Endodermal cell (in vitro differentiated cells): Measurements from ENCODE around the gene ACOX2. TPM values are rescaled to one million over a fixed set of nuclear protein-coding genes. Genes with fewer than 3 reads are reported as not detected.

Source experiments
- DNase-seq: peaks from one replicate; pipeline ENCODE4 v3.0.0-alpha.2; 2017
- H3K27ac ChIP-seq: 2 replicates; pipeline ENCODE4 v1.5.1; 2013; ENCODE audit warnings: mild to moderate bottlenecking, low read depth, low read length, moderate library complexity
- H3K27me3 ChIP-seq: 2 replicates; pipeline ENCODE4 v1.6.1; 2013; ENCODE audit warnings: mild to moderate bottlenecking, low read length, moderate library complexity; ENCODE audit not compliant: insufficient read depth, control insufficient read depth, poor library complexity, severe bottlenecking
- H3K36me3 ChIP-seq: 2 replicates; pipeline ENCODE4 v1.7.0; 2013; ENCODE audit warnings: mild to moderate bottlenecking, low read length, moderate library complexity; ENCODE audit not compliant: control insufficient read depth, insufficient read depth
- H3K4me1 ChIP-seq: one replicate; pipeline ENCODE4 v1.7.0; 2013; ENCODE audit warnings: low read length; ENCODE audit not compliant: control insufficient read depth, insufficient read depth
- H3K4me3 ChIP-seq: 2 replicates; pipeline ENCODE4 v1.5.1; 2013; ENCODE audit warnings: mild to moderate bottlenecking, low read length, moderate library complexity
- H3K9ac ChIP-seq: 2 replicates; pipeline ENCODE4 v1.6.1; 2013; ENCODE audit warnings: mild to moderate bottlenecking, low read length, moderate library complexity; ENCODE audit not compliant: poor library complexity, severe bottlenecking; ENCODE audit errors: extremely low read depth
- H3K9me3 ChIP-seq: 2 replicates; pipeline ENCODE4 v1.6.1; 2013; ENCODE audit warnings: mild to moderate bottlenecking, low read length, moderate library complexity; ENCODE audit not compliant: control insufficient read depth
- H3K27ac Mint-ChIP-seq: 2 replicates; pipeline ENCODE4 v1.8.0; 2020; ENCODE audit warnings: mixed read lengths
- H3K27me3 Mint-ChIP-seq: 2 replicates; pipeline ENCODE4 v1.8.0; 2021; ENCODE audit warnings: mild to moderate bottlenecking, mixed read lengths; ENCODE audit not compliant: insufficient read depth
- H3K36me3 Mint-ChIP-seq: 2 replicates; pipeline ENCODE4 v1.8.0; 2020; ENCODE audit warnings: low read depth, mixed read lengths
- H3K4me1 Mint-ChIP-seq: 2 replicates; pipeline ENCODE4 v1.8.0; 2020; ENCODE audit warnings: mixed read lengths
- H3K4me3 Mint-ChIP-seq: 2 replicates; pipeline ENCODE4 v1.8.0; 2020; ENCODE audit warnings: mild to moderate bottlenecking, moderate library complexity, mixed read lengths
- H3K9me3 Mint-ChIP-seq: 2 replicates; pipeline ENCODE4 v1.8.0; 2020; ENCODE audit warnings: mild to moderate bottlenecking, mixed read lengths
- WGBS, 2 experiments: methylation state at CpG; one replicate each; pipeline versions ENCODE4 v1.1.5 to v1.1.7; 2013; ENCODE audit warnings: missing lambda C conversion rate in 2 of 2, mixed read lengths in 1 of 2; ENCODE audit not compliant: insufficient coverage in 1 of 2, insufficient read length in 1 of 2; 5-methylcytosine and 5-hydroxymethylcytosine counted together
- total RNA-seq, 2 donors: library from RNA; stranded (reverse); fragmentation: NEBNext Ultra II Directional in 1 of 2; extraction: Animal tissue kit (Norgen Biotek cat#: 25700) in 1 of 2; gene quantifications; 2 replicates in 1 of 2; 3 replicates in 1 of 2; pipeline ENCODE4 v1.2.1, GENCODE V29; 2021
- TF ChIP-seq, protein P1 (sequence below): fragments of 200-600 bp; sonication (generic); conservative IDR thresholded peaks from 2 replicates; pipeline ENCODE4 v1.5.0; 2021; ENCODE audit warnings: antibody characterized with exemption, mild to moderate bottlenecking

The ACOX2 gene
- total RNA-seq, 2 donors from 2014 or later: 6.6 to 9.8 TPM

- Histone ChIP-seq H3K27me3 (peaks cover 24% of the 10 kb centered on the region), H3K4me1 (peaks cover 19% of the 10 kb centered on the region), H3K9ac (no peak overlapping the region), H3K9me3 (no peaks in the 10 kb centered on the region), H3K4me3 (no peak overlapping the region), H3K27ac (no peak overlapping the region), H3K36me3 (no peaks in the 10 kb centered on the region)
- Mint-ChIP-seq H3K27ac (peak overlapping the region; percentile 48), H3K4me1 (peaks cover 49% of the 10 kb centered on the region), H3K4me3 (no peak overlapping the region), H3K27me3 (peaks cover 39% of the 10 kb centered on the region), H3K9me3 (peaks cover 1% of the 10 kb centered on the region), H3K36me3 (peaks cover 8% of the 10 kb centered on the region)
- WGBS, 2 experiments: 52 to 67% methylated on average over 1 to 5 of the region's 5 CpGs
- DNase-seq: no peak
- TF ChIP-seq, protein P1, sequence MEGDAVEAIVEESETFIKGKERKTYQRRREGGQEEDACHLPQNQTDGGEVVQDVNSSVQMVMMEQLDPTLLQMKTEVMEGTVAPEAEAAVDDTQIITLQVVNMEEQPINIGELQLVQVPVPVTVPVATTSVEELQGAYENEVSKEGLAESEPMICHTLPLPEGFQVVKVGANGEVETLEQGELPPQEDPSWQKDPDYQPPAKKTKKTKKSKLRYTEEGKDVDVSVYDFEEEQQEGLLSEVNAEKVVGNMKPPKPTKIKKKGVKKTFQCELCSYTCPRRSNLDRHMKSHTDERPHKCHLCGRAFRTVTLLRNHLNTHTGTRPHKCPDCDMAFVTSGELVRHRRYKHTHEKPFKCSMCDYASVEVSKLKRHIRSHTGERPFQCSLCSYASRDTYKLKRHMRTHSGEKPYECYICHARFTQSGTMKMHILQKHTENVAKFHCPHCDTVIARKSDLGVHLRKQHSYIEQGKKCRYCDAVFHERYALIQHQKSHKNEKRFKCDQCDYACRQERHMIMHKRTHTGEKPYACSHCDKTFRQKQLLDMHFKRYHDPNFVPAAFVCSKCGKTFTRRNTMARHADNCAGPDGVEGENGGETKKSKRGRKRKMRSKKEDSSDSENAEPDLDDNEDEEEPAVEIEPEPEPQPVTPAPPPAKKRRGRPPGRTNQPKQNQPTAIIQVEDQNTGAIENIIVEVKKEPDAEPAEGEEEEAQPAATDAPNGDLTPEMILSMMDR: no peak
These were observed 14.1 kb downstream of the ACOX2 start for GRCh38 chr3:58522759-58523425.

- no peak overlapping the region for H3K4me3 Mint-ChIP-seq
- peaks cover 19% of the 10 kb centered on the region for H3K4me1 ChIP-seq
These were observed 14.9 kb downstream of the ACOX2 start for GRCh38 chr3:58521917-58522631.

GRCh38 chr3:58521336-58521670 lies 15.7 kb downstream of the ACOX2 start:
- no peaks in the 10 kb centered on the region for H3K9me3 ChIP-seq
- Mint-ChIP-seq H3K9me3 (no peaks in the 10 kb centered on the region), H3K4me1 (peaks cover 49% of the 10 kb centered on the region), H3K27me3 (peaks cover 30% of the 10 kb centered on the region), H3K4me3 (no peak overlapping the region), H3K36me3 (peaks cover 3% of the 10 kb centered on the region), H3K27ac (peak overlapping the region; percentile 67)
- DNase-seq: no peak
- peaks cover 23% of the 10 kb centered on the region for H3K27me3 ChIP-seq
- no peaks in the 10 kb centered on the region for H3K36me3 ChIP-seq
- no peak overlapping the region for H3K9ac ChIP-seq
- TF ChIP-seq, protein P1: no peak
- H3K27ac ChIP-seq: no peak overlapping the region
- peaks cover 19% of the 10 kb centered on the region for H3K4me1 ChIP-seq
- no peak overlapping the region for H3K4me3 ChIP-seq
- 95 to 96% methylated on average over 3 of the region's 3 CpGs for WGBS, 2 experiments

More at GRCh38 chr3:58521917-58522631, 14.9 kb downstream of the ACOX2 start:
- Mint-ChIP-seq H3K27ac (peak overlapping the region; percentile 50), H3K27me3 (peaks cover 38% of the 10 kb centered on the region), H3K36me3 (peaks cover 8% of the 10 kb centered on the region), H3K4me1 (peaks cover 49% of the 10 kb centered on the region), H3K9me3 (peaks cover 1% of the 10 kb centered on the region)
- TF ChIP-seq, protein P1: no peak
- H3K27me3 ChIP-seq: peaks cover 24% of the 10 kb centered on the region
- H3K4me3 ChIP-seq: no peak overlapping the region
- 67 to 75% methylated on average over 7 to 10 of the region's 10 CpGs for WGBS, 2 experiments
- no peak overlapping the region for H3K27ac ChIP-seq
- DNase-seq: peak; percentile 68
- no peaks in the 10 kb centered on the region for H3K9me3 ChIP-seq
- H3K36me3 ChIP-seq: no peaks in the 10 kb centered on the region
- no peak overlapping the region for H3K9ac ChIP-seq
